DMS153 (cell line): ENCODE data around the gene RETREG3.
A peak's percentile ranks its signal among the peaks of the same experiment; 100 is the strongest.
"Not testable (repeated sequence)": the region's sequence is repeated elsewhere in the genome, so short reads cannot be mapped to it uniquely, and the experiment has no call there.

Experiments
- DNase-seq: peaks from one replicate; lab custom pipeline; 2025; lab: John Stamatoyannopoulos, UW

RETREG3 gene

GRCh38 chr17:42609182-42609813 is at the start of gene RETREG3, which contains the start of gene TUBG1:
TSS of gene RETREG3 (minus strand) at chr17:42609374. CDS start at chr17:42609324, 50 bp downstream.
TSS of gene TUBG1 (plus strand) at chr17:42609683. CDS start at chr17:42609738, 55 bp downstream.
- peak; percentile 98 for DNase-seq

DNA sequence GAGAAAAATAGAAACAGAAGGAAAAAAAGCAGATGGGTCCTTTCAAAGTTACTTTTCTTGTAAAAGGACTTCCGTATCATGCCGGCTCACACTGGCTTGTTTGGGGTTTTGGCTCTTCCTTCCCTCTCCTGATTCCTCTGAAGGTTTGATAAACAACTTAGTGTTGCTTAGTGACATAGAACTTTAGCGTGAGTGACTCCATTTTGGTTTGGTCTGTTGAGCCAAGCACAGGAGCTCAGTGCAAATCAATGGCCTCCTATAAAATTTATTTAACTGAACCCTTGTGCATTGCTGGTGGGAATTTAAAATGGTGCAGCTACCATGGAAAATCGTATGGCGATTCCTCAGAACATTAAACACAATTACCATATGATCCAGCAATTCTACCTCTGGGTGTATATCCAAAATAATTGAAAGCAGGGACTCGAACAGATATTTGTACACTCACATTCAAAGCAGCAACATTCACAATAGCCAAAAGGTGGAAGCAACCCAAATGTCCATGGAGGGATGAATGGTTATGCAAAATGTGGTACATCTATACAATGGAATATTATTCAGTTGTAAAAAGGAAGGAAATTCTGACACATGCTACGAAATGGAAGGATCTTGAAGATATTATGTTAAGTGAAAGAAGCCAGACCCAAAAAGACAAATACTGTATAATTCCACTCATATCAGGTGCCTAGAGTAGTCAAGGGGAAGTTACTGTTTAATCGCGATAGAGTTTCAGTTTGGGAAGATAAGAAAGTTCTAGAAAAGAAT is 48.8 kb upstream of the RETREG3 start:
- DNase-seq, result no peak

GRCh38 chr17:42655528-42655927 is 46.4 kb upstream of the RETREG3 start:
- no peak for DNase-seq

DNA sequence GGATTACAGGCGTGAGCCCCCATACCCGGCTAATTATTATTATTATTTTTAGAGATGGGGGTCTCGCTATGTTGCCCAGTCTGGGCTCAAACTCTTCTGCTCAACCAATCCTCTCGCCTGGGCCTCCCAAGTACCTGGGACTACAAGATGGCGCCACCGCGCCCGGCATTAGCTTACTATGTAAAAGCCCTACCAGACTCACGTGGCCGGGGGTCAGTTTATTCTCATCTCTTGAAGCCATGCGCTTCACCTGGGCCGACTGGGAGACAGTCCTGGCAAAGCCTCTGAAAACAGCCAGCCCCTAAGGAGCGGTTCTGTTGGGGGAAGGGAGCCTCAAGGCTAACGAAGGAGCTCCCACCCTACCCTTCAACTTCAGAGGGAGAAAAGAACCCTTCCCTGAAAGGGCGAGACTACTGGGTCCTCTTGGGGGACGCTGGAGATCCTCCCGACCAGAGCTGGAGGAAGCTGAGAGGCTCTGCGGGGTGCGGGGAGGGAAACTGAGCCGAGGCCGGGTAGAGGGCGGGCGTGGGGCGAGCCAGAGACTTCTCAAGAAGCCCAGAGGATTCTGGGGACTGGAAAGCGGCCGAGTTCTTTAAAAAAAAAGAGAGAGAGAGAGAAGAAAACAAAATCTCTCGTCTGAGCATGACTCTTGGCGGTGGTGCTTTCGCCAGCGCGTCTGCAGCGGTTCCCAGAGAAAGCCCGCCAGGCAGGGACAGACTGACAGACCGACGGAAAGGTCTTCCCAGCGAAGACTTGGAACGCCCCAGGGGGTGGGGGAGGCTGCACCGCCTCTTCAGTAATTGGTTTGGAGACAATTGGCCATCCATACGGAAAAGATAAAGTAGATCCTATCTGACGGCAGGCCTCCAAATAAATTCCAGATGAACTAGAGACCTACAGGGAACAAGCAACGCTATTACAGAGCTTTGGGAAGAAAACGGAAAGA is 44.3 kb upstream of the RETREG3 start:
- no peak for DNase-seq

- DNase-seq, result no peak
These were observed 42.2 kb upstream of the RETREG3 start for GRCh38 chr17:42651392-42651791.

DNA sequence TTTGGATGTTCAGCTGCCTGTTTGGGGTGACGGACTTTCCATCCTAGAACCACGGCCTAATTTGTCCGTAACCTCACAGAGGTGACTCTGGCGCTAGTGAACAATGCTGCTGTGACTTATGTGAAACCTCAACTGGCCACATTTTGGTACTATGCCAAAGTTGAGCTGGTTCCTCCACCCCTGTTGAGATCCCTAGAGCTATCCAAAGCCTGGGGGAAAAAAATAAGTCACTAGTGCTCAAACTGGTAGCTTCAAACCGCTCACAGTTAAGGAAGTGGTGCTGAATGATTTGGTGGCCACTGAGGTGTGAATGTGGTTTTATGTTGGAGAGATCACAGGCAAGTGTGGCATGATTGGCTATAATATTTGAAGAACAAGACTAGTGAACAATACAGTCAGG is 38.6 kb upstream of the RETREG3 start:
- DNase-seq, result no peak

- DNase-seq, result no peak
These were observed 33.2 kb upstream of the RETREG3 start for GRCh38 chr17:42642336-42642735.

DNA sequence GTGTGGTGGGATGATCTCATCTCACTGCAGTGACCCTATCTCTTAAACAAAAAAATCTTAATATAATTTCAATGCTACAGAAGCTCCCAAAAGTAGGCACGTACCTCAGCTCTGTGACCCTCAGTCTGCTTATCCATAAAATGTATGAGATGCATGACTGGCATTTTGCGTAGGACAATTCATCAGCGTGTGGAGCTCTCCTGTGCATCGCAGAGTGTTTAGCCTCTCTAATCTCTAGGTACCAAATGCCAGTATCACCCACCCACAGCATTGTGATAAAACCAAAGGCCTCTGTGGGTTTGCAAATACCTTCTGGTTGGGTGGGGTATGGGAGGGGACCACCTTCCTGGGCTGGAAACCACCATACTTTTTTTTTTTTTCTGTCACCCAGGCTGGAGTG is 30.9 kb upstream of the RETREG3 start:
- no peak for DNase-seq

GRCh38 chr17:42639525-42640113 is 30.4 kb upstream of the RETREG3 start:
- DNase-seq, result no peak

- no peak for DNase-seq
These were observed 23.8 kb upstream of the RETREG3 start for GRCh38 chr17:42632949-42633444.

DNA sequence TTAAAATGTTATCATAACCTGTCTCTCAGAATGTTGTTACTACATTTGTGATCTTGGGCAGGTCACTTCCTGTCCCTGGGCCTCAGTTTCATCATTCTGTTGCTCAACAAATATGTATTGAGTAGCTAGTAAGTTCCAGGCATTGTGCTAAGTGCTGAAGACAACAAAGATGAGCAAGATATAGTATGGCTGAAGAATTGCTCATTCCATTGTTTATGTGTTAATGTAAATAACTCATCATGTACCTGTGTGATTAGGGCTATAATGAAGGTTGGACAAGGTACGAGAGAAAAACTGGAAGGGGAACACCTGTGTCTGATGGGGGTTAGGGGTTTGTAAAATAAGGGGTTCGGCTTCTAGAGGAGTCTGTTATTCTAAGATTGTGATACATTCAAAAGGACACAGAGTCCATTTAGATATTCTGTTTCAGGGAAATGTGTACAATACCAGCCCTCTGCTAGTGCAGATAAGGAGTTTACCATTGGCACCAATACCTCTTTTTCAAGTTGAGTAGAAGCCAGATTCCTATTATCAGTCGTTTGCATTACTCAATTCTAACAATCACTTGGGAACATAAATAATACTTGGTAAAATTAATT is 20.3 kb upstream of the RETREG3 start:
- no peak for DNase-seq

DNA sequence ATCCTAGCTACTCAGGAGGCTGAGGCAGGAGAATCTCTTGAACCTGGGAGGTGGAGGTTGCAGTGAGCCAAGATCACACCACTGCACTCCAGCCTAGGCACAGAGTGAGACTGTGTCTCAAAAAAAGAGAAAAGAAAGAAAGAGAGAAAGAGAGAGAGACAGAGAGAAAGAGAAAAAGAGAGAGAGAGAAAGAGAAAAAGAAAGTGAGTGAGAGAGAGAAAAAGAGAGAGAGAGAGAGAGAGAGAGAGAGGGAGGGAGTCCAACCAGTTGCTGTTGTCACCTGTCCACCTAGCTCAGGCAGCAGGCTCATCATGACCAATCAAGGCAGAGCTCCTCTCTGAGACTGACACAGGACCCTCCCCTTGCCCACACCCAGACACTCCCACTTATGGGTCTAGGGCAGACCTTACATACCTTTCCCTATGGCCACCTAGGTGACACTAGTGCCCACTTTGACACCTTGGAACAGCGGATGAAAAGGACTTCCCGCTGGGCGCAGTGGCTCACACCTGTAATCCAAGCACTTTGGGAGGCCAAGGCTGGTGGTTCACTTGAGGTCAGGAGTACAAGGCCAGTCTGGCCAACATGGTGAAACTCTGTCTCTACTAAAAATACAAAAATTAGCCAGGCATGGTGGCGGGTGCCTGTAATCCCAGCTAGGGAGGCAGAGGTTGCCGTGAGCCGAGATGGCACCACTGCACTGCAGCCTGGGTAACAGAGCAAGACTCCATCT is 18.0 kb upstream of the RETREG3 start:
- DNase-seq, result not testable (repeated sequence)

- peak; percentile 77 for DNase-seq
These were observed 14.8 kb upstream of the RETREG3 start for GRCh38 chr17:42623732-42624596.

GRCh38 chr17:42623271-42623670 is 14.1 kb upstream of the RETREG3 start:
- DNase-seq, result no peak

- DNase-seq, result not testable (repeated sequence)
These were observed 12.8 kb upstream of the RETREG3 start for GRCh38 chr17:42621987-42622386.

DNA sequence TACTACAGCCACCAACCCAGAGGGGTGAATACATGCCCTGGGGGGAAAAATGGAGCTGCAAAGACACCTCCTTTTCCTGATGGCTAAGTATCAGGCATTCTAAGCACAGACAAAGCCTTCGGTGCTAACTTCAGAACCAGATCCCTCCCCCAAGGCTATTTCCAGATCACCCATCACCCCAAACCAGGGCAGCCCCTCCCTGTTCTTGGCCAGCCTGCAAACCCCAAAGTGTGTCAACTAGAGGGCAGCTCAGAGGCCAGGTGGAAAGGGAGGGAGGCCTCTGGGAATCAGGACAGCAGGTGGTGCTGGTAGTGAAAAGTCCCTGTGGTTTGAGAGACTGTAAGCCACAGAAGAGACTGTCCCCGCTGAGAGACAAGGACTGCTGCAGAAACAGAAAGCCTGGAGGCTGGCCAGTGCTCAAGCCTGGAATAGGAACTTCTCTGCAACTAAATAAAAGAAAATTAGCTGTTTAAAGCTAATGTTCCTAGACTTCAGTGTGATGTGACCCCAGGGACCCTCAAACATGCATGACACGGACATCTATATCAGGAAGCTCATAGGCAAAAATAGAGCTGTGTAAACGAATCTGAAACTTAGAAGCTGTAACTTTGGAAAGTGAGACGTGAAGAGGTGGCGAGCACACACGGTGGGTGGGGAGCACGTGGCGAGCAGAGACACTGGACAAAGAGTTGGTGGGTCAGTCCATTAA is 9.4 kb upstream of the RETREG3 start:
- peak; percentile 75 for DNase-seq

GRCh38 chr17:42617956-42618431 is 8.8 kb upstream of the RETREG3 start:
- no peak for DNase-seq

GRCh38 chr17:42613699-42614295 is 4.6 kb upstream of the RETREG3 start:
- no peak for DNase-seq
